Calu3 (cell line): ENCODE data around the gene CNTROB. TPM values are rescaled to one million over a fixed set of nuclear protein-coding genes. Genes with fewer than 3 reads are reported as not detected.

ENCODE experiments used
- Bru-seq: library from RNA; stranded (reverse); fragments of 400-500 nt; gene quantifications from one replicate; lab custom pipeline; 2021; lab: Mats Ljungman, UMichigan
- BruChase-seq, 2 experiments: library from RNA; stranded (reverse); fragments of 400-500 nt; gene quantifications; one replicate each; lab custom pipeline; 2021; lab: Mats Ljungman, UMichigan
- BruUV-seq: library from RNA; stranded (reverse); fragments of 400-500 nt; replicated peaks from 2 replicates; lab custom pipeline; 2021; lab: Mats Ljungman, UMichigan
- CTCF ChIA-PET: fragments of 300-600 bp; sonication (Branson Sonifier 250); formaldehyde crosslinking; loops from one replicate; lab custom pipeline; 2022; ENCODE audit warnings: antibody characterized with exemption; lab: Charles Lee
- DNase-seq: peaks from one replicate; pipeline ENCODE4 v3.0.0; 2022
- H3K27ac Mint-ChIP-seq: one replicate; pipeline ENCODE4 v1.8.0; 2022; ENCODE audit warnings: mixed read lengths; ENCODE audit not compliant: unreplicated experiment
- H3K27me3 Mint-ChIP-seq: one replicate; pipeline ENCODE4 v1.8.0; 2022; ENCODE audit warnings: mixed read lengths; ENCODE audit not compliant: unreplicated experiment
- H3K36me3 Mint-ChIP-seq: one replicate; pipeline ENCODE4 v1.8.0; 2022; ENCODE audit warnings: mild to moderate bottlenecking, moderate library complexity, mixed read lengths; ENCODE audit not compliant: insufficient read depth, unreplicated experiment
- H3K4me1 Mint-ChIP-seq: one replicate; pipeline ENCODE4 v1.8.0; 2022; ENCODE audit warnings: mild to moderate bottlenecking, low read depth, mixed read lengths; ENCODE audit not compliant: unreplicated experiment
- H3K4me3 Mint-ChIP-seq: one replicate; pipeline ENCODE4 v1.8.0; 2022; ENCODE audit warnings: mild to moderate bottlenecking, low read depth, moderate library complexity, mixed read lengths; ENCODE audit not compliant: unreplicated experiment
- H3K9me3 Mint-ChIP-seq: one replicate; pipeline ENCODE4 v1.8.0; 2022; ENCODE audit warnings: low read depth, mixed read lengths; ENCODE audit not compliant: unreplicated experiment
- CTCF ChIP-seq: fragments of 200-600 bp; IDR thresholded peaks from one replicate; pipeline ENCODE4 v1.8.0; 2022; ENCODE audit warnings: antibody characterized with exemption; ENCODE audit not compliant: unreplicated experiment
- intact Hi-C: fragments of 100-400 bp; cut with micrococcal nuclease; formaldehyde crosslinking; loops from one replicate; pipeline ENCODE4 v1.10.0; 2022; ENCODE audit not compliant: unreplicated experiment
- long read RNA-seq: library from polyadenylated mRNA; stranded (forward); transcript quantifications from one replicate; pipeline ENCODE4 v2.0.0, GENCODE V29; 2022
- total RNA-seq: library from RNA; stranded (reverse); gene quantifications from 2 replicates; pipeline ENCODE4 v1.2.3, GENCODE V29; 2022

CNTROB gene
- total RNA-seq (21.8 and 28.2 TPM in 2 replicates), Bru-seq, nascent RNA (percentile 55 among the genes with signal in this experiment), BruChase-seq, experiment 1, labeled RNA remaining after a 6-hour chase (percentile 66 among the genes with signal in this experiment), BruChase-seq, experiment 2, labeled RNA remaining after a 2-hour chase (percentile 64 among the genes with signal in this experiment)
- long read RNA-seq, partial matches to known transcripts = 7 of 18 reads
- long read RNA-seq, other reads (novel, unspliced or antisense) = 6 of 18 reads

DNA sequence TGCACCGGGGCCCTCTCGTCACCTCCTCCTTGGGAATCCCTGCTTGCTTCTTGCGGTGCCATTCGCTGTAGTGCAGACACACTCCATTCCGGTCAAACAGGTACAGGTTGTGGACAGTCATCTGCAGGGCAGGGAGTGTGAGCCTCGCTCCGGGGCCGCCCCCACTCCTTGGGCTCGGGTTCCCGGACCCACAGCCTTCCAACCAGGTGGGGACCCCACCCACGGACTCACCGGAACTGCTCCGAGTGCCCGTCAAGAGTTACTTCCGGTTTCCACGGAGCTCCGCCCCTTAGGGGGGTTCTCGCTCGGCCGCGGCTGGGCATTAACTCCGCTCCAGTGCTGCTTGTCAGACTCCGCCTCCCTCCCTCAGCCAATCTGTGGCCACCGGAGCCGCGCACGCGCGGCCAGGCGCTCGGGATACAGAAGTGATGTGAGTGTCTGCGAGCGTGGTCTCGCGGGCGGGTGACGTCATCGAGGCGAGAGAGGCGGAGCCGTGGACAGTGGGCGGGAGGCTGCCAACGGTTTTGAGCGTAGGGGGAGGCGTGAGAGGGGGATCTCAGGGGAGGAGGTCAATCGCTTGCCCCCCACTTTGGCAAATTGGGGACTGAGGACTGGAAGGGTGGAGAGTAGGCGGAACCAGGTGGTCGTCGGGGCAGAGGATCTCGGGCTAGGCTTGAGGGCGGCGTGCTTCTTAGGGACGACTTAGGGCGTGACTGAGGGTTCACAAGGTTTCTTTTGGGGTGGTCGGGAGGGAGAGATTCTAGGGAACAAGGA lies at the start of gene CNTROB, which contains the start of gene TRAPPC1:
Gene CNTROB (plus strand): TSS at position 498 of the 774 bp plus-strand sequence. CDS start 874 bp downstream, outside the sequence.
Gene TRAPPC1 (minus strand): TSS at position 238 of the 774 bp plus-strand sequence. CDS start 117 bp downstream, at position 121.
- no peak for TF ChIP-seq CTCF
- peak within 1 kb of the TSS; percentile 91 for H3K4me3 Mint-ChIP-seq
- peak within 1 kb of the TSS; percentile 85 for H3K27ac Mint-ChIP-seq
- peaks cover 47% of the 10 kb centered on the region for H3K36me3 Mint-ChIP-seq
- peaks cover 20% of the 10 kb centered on the region for H3K4me1 Mint-ChIP-seq
- intact Hi-C loops = loop anchor here (10.0 kb wide), 1 partner anchor 47 kb away; the partner anchor contains the start of gene CHD3
- H3K9me3 Mint-ChIP-seq = no peaks in the 10 kb centered on the region
- BruUV-seq = no TSS peak
- CTCF ChIA-PET = interaction anchor here (0.6 to 2.6 kb wide), 6 partner anchors 48 to 187 kb away, joined by 3 to 16 read pairs (median 3); no protein-coding TSS in a partner anchor
- DNase-seq = peak; percentile 96
- H3K27me3 Mint-ChIP-seq = no peaks in the 10 kb centered on the region

GRCh38 chr17:7882629-7883028 lies 49.4 kb upstream of the CNTROB start:
- CTCF ChIA-PET = interaction anchor here (0.6 kb wide), 1 partner anchor 261 kb away, joined by 4 read pairs; no protein-coding TSS in a partner anchor
- H3K4me1 Mint-ChIP-seq = no peaks in the 10 kb centered on the region
- intact Hi-C loops = loop anchor here (10.0 kb wide), 1 partner anchor 52 kb away; the partner anchor contains the start of genes CNTROB and TRAPPC1
- no peak overlapping the region for H3K27ac Mint-ChIP-seq
- H3K27me3 Mint-ChIP-seq = no peaks in the 10 kb centered on the region
- no TSS peak for BruUV-seq
- DNase-seq = no peak
- no peaks in the 10 kb centered on the region for H3K9me3 Mint-ChIP-seq
- no peak for TF ChIP-seq CTCF
- peaks cover 10% of the 10 kb centered on the region for H3K36me3 Mint-ChIP-seq
- H3K4me3 Mint-ChIP-seq = no peak overlapping the region

GRCh38 chr17:7883781-7884386 lies 48.1 kb upstream of the CNTROB start:
- no peak for TF ChIP-seq CTCF
- DNase-seq = peak; percentile 17
- no peaks in the 10 kb centered on the region for H3K4me1 Mint-ChIP-seq
- no TSS peak for BruUV-seq
- H3K9me3 Mint-ChIP-seq = no peaks in the 10 kb centered on the region
- H3K27me3 Mint-ChIP-seq = no peaks in the 10 kb centered on the region
- peaks cover 10% of the 10 kb centered on the region for H3K36me3 Mint-ChIP-seq
- no peak overlapping the region for H3K27ac Mint-ChIP-seq
- CTCF ChIA-PET = interaction anchor here (0.7 to 1.0 kb wide), 2 partner anchors 97 to 174 kb away, joined by 3 to 4 read pairs; no protein-coding TSS in a partner anchor
- intact Hi-C loops = loop anchor here (10.0 kb wide), 1 partner anchor 51 kb away; the partner anchor contains the start of genes CNTROB and TRAPPC1
- no peak overlapping the region for H3K4me3 Mint-ChIP-seq
